Measurements from ENCODE around the gene LRGUK.
"Not testable (repeated sequence)": the region's sequence is repeated elsewhere in the genome, so short reads cannot be mapped to it uniquely, and the experiment has no call there.

LRGUK gene

DNA sequence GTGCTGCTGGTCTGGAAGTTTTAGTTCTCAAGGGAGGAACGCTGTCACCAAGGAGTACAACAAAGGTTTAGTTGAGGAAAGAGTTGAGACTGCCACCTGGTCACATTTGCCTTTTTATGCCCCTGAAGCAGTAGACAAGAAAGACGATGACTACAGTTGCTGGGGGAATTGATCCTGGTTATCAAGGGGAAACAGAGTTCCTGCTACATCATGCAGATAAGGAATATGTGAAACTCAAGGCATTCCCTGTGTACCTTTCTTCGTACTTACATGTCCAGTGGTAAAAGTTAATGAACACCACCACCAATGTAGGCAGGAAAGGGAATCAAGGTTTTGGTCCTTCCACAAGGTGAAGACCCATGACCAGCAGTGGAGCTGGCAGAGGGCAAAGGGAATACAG, 157.8 kb downstream of the LRGUK start:
- no peak for DNase-seq (ENCODE audit: insufficient read length, low spot score)
- TF ChIP-seq, protein P1, sequence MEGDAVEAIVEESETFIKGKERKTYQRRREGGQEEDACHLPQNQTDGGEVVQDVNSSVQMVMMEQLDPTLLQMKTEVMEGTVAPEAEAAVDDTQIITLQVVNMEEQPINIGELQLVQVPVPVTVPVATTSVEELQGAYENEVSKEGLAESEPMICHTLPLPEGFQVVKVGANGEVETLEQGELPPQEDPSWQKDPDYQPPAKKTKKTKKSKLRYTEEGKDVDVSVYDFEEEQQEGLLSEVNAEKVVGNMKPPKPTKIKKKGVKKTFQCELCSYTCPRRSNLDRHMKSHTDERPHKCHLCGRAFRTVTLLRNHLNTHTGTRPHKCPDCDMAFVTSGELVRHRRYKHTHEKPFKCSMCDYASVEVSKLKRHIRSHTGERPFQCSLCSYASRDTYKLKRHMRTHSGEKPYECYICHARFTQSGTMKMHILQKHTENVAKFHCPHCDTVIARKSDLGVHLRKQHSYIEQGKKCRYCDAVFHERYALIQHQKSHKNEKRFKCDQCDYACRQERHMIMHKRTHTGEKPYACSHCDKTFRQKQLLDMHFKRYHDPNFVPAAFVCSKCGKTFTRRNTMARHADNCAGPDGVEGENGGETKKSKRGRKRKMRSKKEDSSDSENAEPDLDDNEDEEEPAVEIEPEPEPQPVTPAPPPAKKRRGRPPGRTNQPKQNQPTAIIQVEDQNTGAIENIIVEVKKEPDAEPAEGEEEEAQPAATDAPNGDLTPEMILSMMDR (IDR thresholded peaks at IDR 0.05; ENCODE audit: insufficient read depth, missing control alignments): no peak
- no peak for FAIRE-seq

DNA sequence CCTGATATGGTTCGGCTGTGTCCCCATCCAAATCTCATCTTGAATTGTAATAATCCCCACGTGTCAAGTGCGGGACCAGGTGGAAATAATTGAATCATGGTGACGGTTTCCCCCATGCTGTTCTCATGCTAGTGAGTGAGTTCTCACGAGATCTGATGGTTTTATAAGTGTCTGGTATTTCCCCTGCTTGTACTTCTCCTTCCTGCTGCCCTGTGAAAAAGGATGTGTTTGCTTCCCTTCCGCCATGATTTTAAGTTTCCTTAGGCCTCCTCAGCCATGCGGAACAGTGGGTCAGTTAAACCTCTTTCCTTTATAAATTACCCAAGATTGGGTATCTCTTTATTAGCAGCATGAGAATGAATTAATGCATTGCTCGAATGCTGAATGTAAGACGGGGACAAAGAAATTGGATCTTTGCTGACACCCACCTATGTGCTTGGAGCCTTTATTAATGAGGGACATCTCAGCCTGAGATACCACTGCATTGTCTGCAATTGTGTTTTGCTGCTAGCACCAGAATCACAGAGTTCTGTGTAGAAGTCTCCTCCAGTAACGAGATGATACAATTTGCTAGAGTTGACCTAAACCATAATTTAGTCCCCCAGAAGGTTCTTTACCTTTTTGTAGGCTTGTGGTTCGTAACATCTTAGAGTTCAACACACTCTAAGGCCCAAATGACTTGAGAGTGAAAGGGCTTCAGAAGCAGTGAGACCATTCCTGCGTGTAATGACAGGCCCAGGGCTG, 160.9 kb downstream of the LRGUK start:
- no peak for FAIRE-seq
- DNase-seq (ENCODE audit: insufficient read length, low spot score): no peak
- TF ChIP-seq, protein P1 (IDR thresholded peaks at IDR 0.05; ENCODE audit: insufficient read depth, missing control alignments): no peak

GRCh38 chr7:134289423-134289822, 162.3 kb downstream of the LRGUK start:
- TF ChIP-seq, protein P1 (IDR thresholded peaks at IDR 0.05; ENCODE audit: insufficient read depth, missing control alignments): no peak
- DNase-seq (ENCODE audit: insufficient read length, low spot score): no peak
- FAIRE-seq: no peak

DNA sequence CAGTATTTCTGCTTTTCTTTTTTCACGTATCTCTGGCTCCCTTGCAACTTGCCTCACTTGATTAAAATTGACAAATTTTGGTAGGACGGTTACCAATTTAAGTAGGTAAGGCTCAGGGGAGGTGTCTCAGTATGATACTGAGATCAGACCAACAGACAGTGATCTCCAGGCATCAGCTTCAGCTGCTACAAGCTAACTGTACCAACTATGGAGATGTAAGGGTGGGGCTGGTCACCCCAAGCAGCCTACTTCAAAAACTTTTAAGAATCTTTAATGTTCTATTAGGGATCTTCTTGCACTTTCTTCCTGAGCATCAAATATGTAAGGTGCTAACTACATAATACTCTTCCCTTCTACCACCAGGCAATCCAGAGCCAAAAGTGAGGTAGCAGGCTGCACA, 162.7 kb downstream of the LRGUK start:
- DNase-seq (ENCODE audit: insufficient read length, low spot score) (no peak), FAIRE-seq (no peak)
- TF ChIP-seq, protein P1 (IDR thresholded peaks at IDR 0.05; ENCODE audit: insufficient read depth, missing control alignments): no peak

DNA sequence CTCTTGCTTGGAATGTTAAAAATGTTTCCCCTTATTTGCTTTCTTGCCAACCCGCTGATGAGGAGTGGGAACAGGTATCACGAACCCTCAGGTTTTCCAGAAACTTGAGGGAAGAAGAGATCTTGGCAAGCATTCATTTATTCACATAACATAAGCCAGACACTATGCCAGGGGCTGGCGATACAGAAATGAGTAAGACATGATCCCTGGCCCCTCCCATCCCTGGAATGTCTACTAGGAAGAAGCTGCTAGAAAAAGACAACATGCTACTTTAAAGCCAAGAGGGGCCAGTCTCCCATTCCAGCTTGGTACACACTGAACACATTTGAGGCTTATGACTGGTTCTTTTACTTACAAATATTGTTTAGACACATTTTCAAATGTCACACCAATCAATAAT, 163.1 kb downstream of the LRGUK start:
- FAIRE-seq (no peak), DNase-seq (ENCODE audit: insufficient read length, low spot score) (no peak)
- TF ChIP-seq, protein P1 (IDR thresholded peaks at IDR 0.05; ENCODE audit: insufficient read depth, missing control alignments): no peak

DNA sequence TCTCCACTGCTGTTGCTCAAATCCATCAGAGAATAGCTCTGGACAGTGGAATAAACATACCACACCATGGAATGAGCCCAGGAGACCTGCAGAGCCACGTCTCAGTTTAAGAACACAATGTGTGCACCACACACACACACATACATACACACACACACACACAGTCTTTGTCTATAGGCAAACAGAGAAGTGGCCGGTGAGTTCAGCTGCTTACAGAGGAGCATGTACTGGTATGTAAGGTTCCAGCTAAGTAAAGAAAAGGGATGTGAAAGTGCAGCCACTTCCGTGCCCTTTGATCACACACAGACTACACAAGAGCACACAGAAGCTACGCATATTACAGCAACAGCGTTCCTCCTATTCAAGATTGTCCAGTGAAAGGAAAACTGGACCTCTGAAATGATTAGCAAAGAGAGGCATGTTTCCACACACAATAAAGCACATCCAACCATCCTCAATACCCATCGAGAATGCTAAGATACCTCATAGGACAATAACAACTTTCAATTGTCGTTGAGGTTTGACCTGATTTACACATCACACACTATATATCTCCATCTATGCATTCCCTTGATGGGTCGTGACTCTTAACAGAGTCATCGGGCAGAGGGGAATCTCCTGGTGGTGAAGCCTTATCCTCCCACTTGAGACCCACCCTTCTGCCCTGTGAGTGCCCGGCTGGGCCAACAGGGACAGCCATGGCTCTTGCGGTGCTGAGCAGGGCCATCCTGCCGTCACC, 166.0 kb downstream of the LRGUK start:
- DNase-seq (ENCODE audit: insufficient read length, low spot score) (no peak), FAIRE-seq (no peak)
- TF ChIP-seq, protein P1 (IDR thresholded peaks at IDR 0.05; ENCODE audit: insufficient read depth, missing control alignments): no peak

DNA sequence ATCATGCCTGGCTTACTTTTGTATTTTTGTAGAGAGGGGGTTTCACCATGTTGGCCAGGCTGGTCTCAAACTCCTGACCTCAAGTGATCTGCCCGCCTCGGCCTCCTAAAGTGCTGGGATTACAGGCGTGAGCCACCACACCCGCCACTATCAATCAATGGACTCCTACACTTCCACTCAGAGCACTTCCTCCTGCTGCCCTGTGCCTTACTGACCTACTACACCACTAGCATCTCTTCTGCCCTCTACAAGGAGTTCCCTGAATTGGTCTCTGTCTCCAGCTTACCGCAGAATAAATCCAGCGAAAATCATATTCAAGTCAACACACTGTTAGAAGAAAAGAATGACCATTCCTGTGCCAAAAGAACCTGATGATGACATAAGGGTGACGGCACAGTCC, 168.8 kb downstream of the LRGUK start:
- not testable (repeated sequence) for FAIRE-seq; DNase-seq (ENCODE audit: insufficient read length, low spot score)

Data from D721Med (cell line).